Nephron progenitor cell (in vitro differentiated cells): ENCODE data around the gene LPP.

Experiments used
- DNase-seq: peaks from one replicate; pipeline ENCODE4 v3.0.0; 2021
- H3K27ac Mint-ChIP-seq: 2 replicates; pipeline ENCODE4 v1.8.0; 2021; ENCODE audit warnings: mild to moderate bottlenecking, moderate library complexity, mixed read lengths
- H3K27me3 Mint-ChIP-seq: 2 replicates; pipeline ENCODE4 v1.8.0; 2021; ENCODE audit warnings: mild to moderate bottlenecking, low read depth, mixed read lengths; ENCODE audit not compliant: poor library complexity
- H3K36me3 Mint-ChIP-seq: 2 replicates; pipeline ENCODE4 v1.8.0; 2021; ENCODE audit warnings: low read depth, mixed read lengths
- H3K4me1 Mint-ChIP-seq: 2 replicates; pipeline ENCODE4 v1.8.0; 2021; ENCODE audit warnings: mixed read lengths
- H3K4me3 Mint-ChIP-seq: 2 replicates; pipeline ENCODE4 v1.8.0; 2021; ENCODE audit warnings: mild to moderate bottlenecking, moderate library complexity, mixed read lengths
- H3K9me3 Mint-ChIP-seq: 2 replicates; pipeline ENCODE4 v1.8.0; 2021; ENCODE audit warnings: mild to moderate bottlenecking, moderate library complexity, mixed read lengths
- TF ChIP-seq, protein P1 (sequence below): fragments of 200-600 bp; sonication (generic); IDR thresholded peaks from 2 replicates; pipeline ENCODE4 v1.5.0; 2021; ENCODE audit warnings: antibody characterized with exemption

Gene LPP

DNA sequence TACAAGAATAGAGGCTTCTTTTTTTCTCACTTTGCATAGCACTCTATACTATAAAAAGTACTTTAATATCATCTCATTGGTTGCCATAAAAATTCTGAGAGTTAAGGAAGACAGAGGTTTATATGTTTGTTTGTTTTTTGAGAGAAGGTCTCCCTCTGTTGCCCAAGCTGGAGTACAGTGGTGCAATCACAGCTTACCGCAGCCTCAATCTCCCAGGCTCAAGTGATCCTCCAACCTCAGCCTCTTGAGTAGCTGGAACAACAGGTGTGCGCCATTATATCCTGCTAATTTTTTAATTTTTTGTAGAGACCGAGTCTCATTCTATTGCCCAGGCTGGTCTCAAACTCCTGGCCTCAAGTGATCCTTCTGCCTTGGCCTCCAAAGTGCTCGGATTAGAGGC, 250.2 kb downstream of the LPP start:
- TF ChIP-seq, protein P1, sequence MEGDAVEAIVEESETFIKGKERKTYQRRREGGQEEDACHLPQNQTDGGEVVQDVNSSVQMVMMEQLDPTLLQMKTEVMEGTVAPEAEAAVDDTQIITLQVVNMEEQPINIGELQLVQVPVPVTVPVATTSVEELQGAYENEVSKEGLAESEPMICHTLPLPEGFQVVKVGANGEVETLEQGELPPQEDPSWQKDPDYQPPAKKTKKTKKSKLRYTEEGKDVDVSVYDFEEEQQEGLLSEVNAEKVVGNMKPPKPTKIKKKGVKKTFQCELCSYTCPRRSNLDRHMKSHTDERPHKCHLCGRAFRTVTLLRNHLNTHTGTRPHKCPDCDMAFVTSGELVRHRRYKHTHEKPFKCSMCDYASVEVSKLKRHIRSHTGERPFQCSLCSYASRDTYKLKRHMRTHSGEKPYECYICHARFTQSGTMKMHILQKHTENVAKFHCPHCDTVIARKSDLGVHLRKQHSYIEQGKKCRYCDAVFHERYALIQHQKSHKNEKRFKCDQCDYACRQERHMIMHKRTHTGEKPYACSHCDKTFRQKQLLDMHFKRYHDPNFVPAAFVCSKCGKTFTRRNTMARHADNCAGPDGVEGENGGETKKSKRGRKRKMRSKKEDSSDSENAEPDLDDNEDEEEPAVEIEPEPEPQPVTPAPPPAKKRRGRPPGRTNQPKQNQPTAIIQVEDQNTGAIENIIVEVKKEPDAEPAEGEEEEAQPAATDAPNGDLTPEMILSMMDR = no peak
- H3K36me3 Mint-ChIP-seq = peaks cover 26% of the 10 kb centered on the region
- no peaks in the 10 kb centered on the region for H3K9me3 Mint-ChIP-seq
- peaks cover 6% of the 10 kb centered on the region for H3K4me1 Mint-ChIP-seq
- no peak for DNase-seq
- no peak overlapping the region for H3K4me3 Mint-ChIP-seq
- no peak overlapping the region for H3K27ac Mint-ChIP-seq
- no peaks in the 10 kb centered on the region for H3K27me3 Mint-ChIP-seq

DNA sequence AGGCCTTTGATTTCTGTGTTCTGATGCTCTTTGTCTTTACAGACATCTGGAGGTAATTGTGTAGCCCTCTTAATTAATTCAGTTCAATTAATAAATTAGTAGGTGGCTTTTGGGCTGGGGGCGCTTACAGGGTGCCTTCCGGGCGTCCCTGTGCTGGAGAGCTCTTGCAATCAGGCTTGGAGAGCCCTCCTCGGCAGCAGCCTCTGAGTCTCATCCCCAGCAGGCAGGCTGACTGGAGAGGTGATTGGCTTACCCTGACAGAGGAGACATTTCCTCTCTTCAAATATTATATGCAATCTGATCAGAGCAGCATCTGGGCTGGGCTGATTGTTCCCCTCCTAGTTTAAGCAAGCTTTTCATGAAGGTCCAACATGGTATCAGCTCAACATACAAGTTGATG, 250.7 kb downstream of the LPP start:
- Mint-ChIP-seq H3K27ac (no peak overlapping the region), H3K27me3 (no peaks in the 10 kb centered on the region), H3K4me3 (no peak overlapping the region), H3K36me3 (peaks cover 26% of the 10 kb centered on the region), H3K4me1 (peaks cover 6% of the 10 kb centered on the region), H3K9me3 (no peaks in the 10 kb centered on the region)
- TF ChIP-seq, protein P1 = no peak
- DNase-seq = no peak

DNA sequence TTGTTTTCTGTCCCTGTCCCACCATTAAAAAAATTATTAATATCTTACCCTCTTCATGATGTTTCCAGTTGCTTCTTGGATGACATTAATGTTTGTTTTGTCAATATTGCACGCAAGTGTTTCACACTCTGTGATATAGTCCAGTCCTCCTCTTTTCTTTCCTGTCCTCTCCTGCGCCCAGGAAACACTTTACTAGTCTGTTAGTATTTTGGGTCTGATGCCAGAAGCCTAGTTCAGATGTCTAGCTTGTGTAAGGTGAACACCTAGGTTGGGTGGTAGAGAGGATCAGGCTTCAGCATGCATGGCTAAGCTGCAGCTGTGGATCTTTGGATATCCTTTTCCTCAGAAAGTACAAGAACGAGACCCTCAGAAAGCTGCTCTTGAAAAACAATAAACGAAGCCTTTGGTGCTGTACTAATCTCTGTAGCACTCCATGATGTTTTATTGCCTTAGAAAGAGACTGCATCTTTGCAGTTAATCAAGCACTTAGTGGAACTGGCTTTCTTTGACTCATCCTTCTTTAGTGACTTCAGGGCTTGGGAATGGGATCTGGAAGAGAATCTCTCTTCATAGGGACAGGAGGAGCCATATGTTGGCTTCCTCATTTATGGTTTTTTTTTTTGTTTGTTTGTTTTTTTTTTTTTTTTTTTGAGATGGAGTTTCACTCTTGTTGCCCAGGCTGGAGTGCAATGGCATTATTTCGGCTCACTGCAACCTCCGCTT, 253.4 kb downstream of the LPP start:
- Mint-ChIP-seq H3K9me3 (no peaks in the 10 kb centered on the region), H3K36me3 (peaks cover 26% of the 10 kb centered on the region), H3K27me3 (no peaks in the 10 kb centered on the region), H3K4me1 (peaks cover 6% of the 10 kb centered on the region), H3K4me3 (no peak overlapping the region), H3K27ac (no peak overlapping the region)
- DNase-seq = no peak
- TF ChIP-seq, protein P1 = no peak

DNA sequence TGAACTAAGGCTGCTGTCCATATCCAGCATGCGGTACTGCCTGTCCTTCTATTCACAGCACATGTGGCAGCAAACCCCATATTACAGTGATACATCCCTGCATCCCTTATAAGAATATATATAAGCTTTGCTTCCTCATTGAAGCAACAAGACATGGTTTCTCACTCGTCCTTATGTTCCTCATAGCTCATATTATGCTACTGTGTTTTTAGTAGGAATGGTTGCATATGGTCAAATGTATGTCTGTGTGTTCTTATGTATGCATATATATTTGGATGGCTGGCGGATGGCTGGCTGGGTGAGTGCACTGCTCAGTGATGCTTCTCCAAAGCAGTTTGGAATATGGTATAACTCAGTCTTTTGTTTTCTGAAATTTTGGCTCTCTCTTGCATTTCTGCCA, 254.9 kb downstream of the LPP start:
- Mint-ChIP-seq H3K4me3 (no peak overlapping the region), H3K27ac (no peak overlapping the region), H3K36me3 (peaks cover 26% of the 10 kb centered on the region), H3K4me1 (peaks cover 6% of the 10 kb centered on the region), H3K9me3 (no peaks in the 10 kb centered on the region), H3K27me3 (no peaks in the 10 kb centered on the region)
- TF ChIP-seq, protein P1 = no peak
- no peak for DNase-seq

DNA sequence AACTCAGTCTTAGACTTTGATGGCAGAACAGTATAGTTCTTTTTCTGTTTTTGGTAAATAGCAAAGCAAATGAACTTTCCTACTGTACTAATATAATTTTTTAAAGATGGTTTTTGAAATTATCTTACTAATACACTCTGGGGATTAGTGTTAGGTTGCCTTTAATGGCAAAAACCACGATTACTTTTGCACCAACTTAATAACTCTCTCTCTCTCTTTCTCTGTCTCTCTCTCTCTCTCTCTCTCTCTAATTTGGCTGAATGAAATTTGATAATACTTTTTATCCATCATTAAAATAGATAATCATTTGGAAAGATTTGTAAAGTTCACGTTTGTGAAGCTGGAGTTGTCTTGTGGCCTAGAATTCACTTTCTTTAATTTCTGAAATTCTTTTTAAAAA, 257.8 kb downstream of the LPP start:
- Mint-ChIP-seq H3K4me3 (no peak overlapping the region), H3K4me1 (peaks cover 6% of the 10 kb centered on the region), H3K27ac (peak overlapping the region; percentile 20), H3K36me3 (peaks cover 14% of the 10 kb centered on the region), H3K27me3 (no peaks in the 10 kb centered on the region), H3K9me3 (no peaks in the 10 kb centered on the region)
- no peak for DNase-seq
- TF ChIP-seq, protein P1 = no peak

DNA sequence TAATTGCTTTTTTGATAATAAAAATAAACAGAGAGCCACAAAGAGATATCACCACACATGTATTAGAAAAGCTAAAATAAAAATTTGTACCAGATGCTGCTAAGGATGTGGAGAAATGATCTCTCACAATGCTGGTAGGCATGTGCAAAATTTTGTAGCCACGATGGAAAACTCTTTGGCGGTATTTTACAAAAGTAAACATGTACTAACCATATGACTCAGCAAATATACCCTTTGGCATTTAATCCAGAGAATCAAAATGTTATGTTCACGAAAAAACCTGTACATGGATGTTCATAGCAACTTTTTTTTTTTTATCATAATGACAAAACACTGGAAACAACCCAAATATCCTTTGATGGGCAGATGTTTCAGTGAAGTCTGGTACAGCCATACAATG, 261.2 kb downstream of the LPP start:
- TF ChIP-seq, protein P1 = no peak
- H3K4me3 Mint-ChIP-seq = no peak overlapping the region
- H3K27ac Mint-ChIP-seq = no peak overlapping the region
- no peaks in the 10 kb centered on the region for H3K27me3 Mint-ChIP-seq
- no peaks in the 10 kb centered on the region for H3K4me1 Mint-ChIP-seq
- peaks cover 19% of the 10 kb centered on the region for H3K36me3 Mint-ChIP-seq
- no peak for DNase-seq
- no peaks in the 10 kb centered on the region for H3K9me3 Mint-ChIP-seq
